ENCODE data around the gene PTPRE.

The PTPRE gene

DNA sequence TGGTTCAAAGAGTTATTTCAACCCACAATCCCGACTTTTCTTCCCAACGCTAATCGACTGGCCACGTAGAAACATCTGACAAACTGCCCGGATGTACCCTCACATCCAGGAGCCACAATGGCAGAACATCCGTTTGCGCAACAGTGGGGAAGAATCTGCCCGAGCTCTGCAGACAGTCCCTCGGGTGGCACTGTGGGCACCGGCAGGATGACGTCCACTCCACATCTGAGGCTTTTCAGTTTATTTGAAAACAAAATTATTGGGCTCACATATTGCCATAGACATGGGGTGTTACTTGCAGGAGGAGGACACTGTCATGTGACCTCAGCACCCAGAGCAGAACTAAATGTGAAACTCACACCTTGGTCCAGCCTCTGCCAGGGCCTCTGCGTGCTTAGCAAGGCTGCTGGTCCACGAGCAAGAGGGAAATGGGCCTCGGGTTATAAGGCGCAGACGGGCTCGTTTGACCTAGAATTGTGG, 135.3 kb downstream of the PTPRE start:
- no peak overlapping the region for H3K4me3 ChIP-seq (ENCODE audit: low read depth in 1 of 2, low read length in 2 of 2)
- H3K9ac ChIP-seq (ENCODE audit: low read length): no peak overlapping the region
- H3K36me3 ChIP-seq (ENCODE audit: insufficient read depth, low read length): no peaks in the 10 kb centered on the region
- no peaks in the 10 kb centered on the region for H3K27me3 ChIP-seq (ENCODE audit: control insufficient read depth in 1 of 2, insufficient read depth in 2 of 2, low read length in 2 of 2)
- no peaks in the 10 kb centered on the region for H3K4me1 ChIP-seq (ENCODE audit: insufficient read depth, low read length)
- no peak overlapping the region for H3K27ac ChIP-seq (ENCODE audit: low read depth, low read length)
- no peaks in the 10 kb centered on the region for H3K9me3 ChIP-seq (ENCODE audit: low read length)

DNA sequence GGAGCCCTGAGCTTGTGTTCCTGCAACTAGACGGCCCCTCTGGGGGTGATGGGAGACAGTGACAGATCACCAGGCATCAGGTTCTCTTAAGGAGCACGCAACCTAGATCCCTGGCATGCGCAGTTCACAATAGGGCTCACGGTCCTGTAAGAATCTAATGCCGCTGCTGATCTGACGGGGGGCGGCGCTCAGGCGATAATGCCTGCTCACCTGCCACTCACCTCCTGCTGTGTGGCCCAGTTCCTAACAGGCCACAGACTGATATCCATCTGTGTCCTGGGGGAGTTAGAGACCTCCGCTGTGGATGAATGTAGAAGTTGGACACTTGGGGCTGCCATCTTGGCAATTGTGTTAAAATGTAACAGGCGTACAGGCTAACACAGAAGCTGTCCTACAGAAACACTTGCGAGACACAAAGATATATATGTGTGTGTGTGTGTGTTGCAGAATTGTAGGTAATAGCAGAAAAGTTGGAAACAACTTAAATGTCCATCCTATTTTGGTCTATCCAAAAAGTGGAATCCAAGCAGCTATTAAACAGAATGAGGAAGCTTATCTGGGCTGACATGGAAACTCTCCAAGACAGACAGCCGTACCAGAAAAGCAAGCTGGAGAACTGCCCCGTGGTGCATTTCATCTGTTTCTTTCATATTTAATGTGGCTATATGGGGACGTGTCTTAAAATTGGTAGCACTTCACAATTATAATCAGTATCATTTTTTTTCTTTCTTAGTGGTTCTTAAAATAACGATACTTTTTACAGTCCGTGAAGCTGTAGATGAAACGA, 136.5 kb downstream of the PTPRE start:
- Histone ChIP-seq H3K4me1 (ENCODE audit: insufficient read depth, low read length) (peaks cover 4% of the 10 kb centered on the region), H3K9ac (ENCODE audit: low read length) (no peak overlapping the region), H3K9me3 (ENCODE audit: low read length) (no peaks in the 10 kb centered on the region), H3K4me3 (ENCODE audit: low read depth in 1 of 2, low read length in 2 of 2) (no peak overlapping the region), H3K27ac (ENCODE audit: low read depth, low read length) (no peak overlapping the region), H3K27me3 (ENCODE audit: control insufficient read depth in 1 of 2, insufficient read depth in 2 of 2, low read length in 2 of 2) (no peaks in the 10 kb centered on the region), H3K36me3 (ENCODE audit: insufficient read depth, low read length) (no peaks in the 10 kb centered on the region)

DNA sequence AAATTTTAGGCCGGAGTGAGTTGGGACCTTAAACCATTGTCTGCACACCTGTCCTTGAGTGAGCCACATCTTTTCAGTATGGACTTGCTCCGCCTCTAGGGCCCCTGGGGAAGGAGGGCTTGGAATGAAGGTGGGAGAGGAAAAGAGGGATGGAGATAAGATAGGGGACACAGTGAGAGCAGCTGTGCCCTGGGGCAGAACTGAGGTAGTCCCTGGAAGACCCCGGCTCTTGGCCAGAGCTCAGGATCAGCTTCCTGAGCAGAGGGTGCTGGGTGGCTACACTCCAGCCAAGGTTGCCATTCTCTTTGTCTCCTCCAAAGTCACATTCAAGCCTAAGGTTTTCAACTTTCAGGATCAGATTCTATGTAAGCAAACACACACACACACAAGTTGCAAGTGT, 137.3 kb downstream of the PTPRE start:
- no peak overlapping the region for H3K9ac ChIP-seq (ENCODE audit: low read length)
- H3K36me3 ChIP-seq (ENCODE audit: insufficient read depth, low read length): no peaks in the 10 kb centered on the region
- H3K27ac ChIP-seq (ENCODE audit: low read depth, low read length): no peak overlapping the region
- H3K9me3 ChIP-seq (ENCODE audit: low read length): no peaks in the 10 kb centered on the region
- no peaks in the 10 kb centered on the region for H3K27me3 ChIP-seq (ENCODE audit: control insufficient read depth in 1 of 2, insufficient read depth in 2 of 2, low read length in 2 of 2)
- no peak overlapping the region for H3K4me3 ChIP-seq (ENCODE audit: low read depth in 1 of 2, low read length in 2 of 2)
- peaks cover 4% of the 10 kb centered on the region for H3K4me1 ChIP-seq (ENCODE audit: insufficient read depth, low read length)

DNA sequence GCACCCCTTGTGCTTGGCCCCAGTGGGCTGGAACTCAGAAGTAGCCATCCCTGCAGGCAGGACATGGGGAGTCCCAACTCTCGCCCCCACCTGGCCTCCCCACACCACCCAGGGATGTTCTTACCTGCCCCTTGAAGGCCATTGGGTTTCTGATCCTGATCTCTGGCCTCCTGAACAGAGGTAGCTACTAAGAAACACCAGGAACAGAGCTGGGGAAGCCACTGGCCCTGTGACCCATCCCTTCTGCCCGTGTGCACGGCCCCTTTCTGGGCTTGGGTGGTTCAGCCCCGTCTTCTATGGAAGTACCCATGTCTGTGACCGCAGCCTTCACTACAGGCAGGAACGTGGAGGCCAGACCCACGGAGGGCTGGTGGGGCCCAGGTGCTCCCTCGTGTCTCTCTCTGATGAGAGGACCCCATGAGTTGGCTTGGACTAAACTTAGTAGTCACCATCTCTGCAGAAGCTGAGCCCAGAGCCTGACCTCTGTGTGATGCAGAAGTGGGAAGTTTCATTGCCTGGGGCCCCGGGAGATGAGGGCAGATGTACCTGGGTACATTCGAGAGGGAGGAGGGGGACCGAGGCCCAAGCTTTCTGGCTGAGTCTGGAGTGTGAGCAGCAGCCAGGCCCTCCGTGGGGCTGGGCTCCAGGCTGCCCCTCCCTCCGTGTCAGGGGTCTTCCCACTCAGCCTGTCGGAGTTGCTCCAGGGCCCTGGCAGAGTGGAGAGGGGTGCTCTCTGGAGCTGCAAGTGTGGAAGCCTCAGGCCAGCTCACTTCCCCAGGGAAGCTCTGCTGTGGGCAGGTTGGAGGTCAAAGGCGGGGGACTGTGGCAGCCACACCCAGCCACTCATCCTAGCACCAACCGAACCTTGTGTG, 138.3 kb downstream of the PTPRE start:
- H3K9ac ChIP-seq (ENCODE audit: low read length): no peak overlapping the region
- no peaks in the 10 kb centered on the region for H3K27me3 ChIP-seq (ENCODE audit: control insufficient read depth in 1 of 2, insufficient read depth in 2 of 2, low read length in 2 of 2)
- no peaks in the 10 kb centered on the region for H3K9me3 ChIP-seq (ENCODE audit: low read length)
- H3K4me3 ChIP-seq (ENCODE audit: low read depth in 1 of 2, low read length in 2 of 2): no peak overlapping the region
- H3K27ac ChIP-seq (ENCODE audit: low read depth, low read length): no peak overlapping the region
- H3K36me3 ChIP-seq (ENCODE audit: insufficient read depth, low read length): no peaks in the 10 kb centered on the region
- peaks cover 4% of the 10 kb centered on the region for H3K4me1 ChIP-seq (ENCODE audit: insufficient read depth, low read length)

DNA sequence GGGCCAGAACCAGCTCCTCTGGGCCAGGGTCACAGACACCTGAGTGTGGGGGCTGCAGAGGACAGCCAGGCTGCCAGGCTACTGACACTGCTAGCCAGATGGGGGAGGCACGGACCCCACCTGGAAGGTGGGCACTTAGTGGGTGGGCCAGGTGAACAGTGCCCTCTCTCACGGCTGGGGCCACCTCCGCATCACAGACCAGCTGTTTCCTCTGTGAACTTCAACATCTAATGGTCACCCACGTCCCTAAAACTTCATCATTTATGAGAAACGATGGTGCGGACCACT, 138.9 kb downstream of the PTPRE start:
- Histone ChIP-seq H3K4me3 (ENCODE audit: low read depth in 1 of 2, low read length in 2 of 2) (no peak overlapping the region), H3K9me3 (ENCODE audit: low read length) (no peaks in the 10 kb centered on the region), H3K4me1 (ENCODE audit: insufficient read depth, low read length) (peaks cover 4% of the 10 kb centered on the region), H3K36me3 (ENCODE audit: insufficient read depth, low read length) (no peaks in the 10 kb centered on the region), H3K27ac (ENCODE audit: low read depth, low read length) (no peak overlapping the region), H3K27me3 (ENCODE audit: control insufficient read depth in 1 of 2, insufficient read depth in 2 of 2, low read length in 2 of 2) (no peaks in the 10 kb centered on the region), H3K9ac (ENCODE audit: low read length) (no peak overlapping the region)

DNA sequence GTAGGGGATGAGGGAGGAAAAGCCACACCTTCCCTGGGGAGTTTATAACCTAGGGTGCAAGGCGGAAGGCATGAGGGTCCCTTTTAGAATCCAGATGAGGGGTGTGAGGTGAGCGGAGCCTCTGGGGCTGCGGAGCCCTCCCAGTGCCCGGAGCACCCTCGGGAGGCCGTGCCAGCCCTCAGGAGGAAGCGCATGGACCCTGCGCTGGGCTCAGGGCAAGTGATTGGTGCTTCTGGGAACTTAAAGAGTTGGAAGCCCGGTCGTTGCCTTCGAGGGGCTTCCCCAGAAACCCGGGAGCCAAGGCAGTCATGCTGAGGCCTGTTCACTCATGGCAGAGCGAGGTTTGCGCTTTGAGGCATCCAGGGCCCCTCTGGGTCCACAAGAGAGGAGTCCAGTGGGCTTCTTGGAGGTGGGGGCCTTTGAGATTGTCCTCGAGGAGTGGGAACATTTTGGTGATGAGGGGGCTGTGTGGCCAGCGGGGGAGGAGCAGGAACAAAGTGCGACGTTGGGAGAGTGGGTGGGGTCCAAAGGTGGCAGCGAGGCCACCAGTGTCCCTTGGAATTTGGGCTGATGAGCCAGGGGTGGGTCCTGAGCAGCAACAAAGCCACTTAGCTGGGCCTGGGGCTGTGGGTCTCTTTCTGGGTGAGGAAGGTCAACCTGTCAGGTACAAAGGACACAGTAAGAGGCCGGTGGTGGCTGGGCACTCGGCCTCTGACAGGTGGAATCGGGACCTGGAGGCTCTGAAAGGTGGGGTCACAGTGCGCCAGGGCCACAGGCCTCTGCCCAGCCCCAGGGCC, 139.5 kb downstream of the PTPRE start:
- no peaks in the 10 kb centered on the region for H3K9me3 ChIP-seq (ENCODE audit: low read length)
- peaks cover 4% of the 10 kb centered on the region for H3K4me1 ChIP-seq (ENCODE audit: insufficient read depth, low read length)
- H3K27ac ChIP-seq (ENCODE audit: low read depth, low read length): no peak overlapping the region
- H3K9ac ChIP-seq (ENCODE audit: low read length): no peak overlapping the region
- no peaks in the 10 kb centered on the region for H3K27me3 ChIP-seq (ENCODE audit: control insufficient read depth in 1 of 2, insufficient read depth in 2 of 2, low read length in 2 of 2)
- H3K36me3 ChIP-seq (ENCODE audit: insufficient read depth, low read length): no peaks in the 10 kb centered on the region
- no peak overlapping the region for H3K4me3 ChIP-seq (ENCODE audit: low read depth in 1 of 2, low read length in 2 of 2)

DNA sequence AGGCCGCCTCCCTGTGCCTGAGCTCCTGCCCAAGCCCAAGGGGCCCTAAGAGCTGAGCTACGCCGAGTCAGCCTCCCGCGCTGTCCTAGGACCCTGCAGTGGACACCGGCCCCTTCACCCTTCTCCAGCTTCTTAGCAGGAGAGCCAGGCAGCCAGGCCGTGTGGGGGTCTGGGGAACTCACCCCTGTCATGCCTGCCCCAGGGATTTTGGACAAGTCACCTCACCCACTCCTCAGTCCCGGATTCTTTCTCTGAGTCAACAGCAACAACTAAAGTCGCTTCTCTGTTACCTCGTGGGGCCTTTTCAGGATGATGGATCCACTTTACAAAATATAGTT, 140.0 kb downstream of the PTPRE start:
- Histone ChIP-seq H3K4me3 (ENCODE audit: low read depth in 1 of 2, low read length in 2 of 2) (no peak overlapping the region), H3K27me3 (ENCODE audit: control insufficient read depth in 1 of 2, insufficient read depth in 2 of 2, low read length in 2 of 2) (no peaks in the 10 kb centered on the region), H3K9ac (ENCODE audit: low read length) (no peak overlapping the region), H3K36me3 (ENCODE audit: insufficient read depth, low read length) (no peaks in the 10 kb centered on the region), H3K9me3 (ENCODE audit: low read length) (no peaks in the 10 kb centered on the region), H3K27ac (ENCODE audit: low read depth, low read length) (no peak overlapping the region), H3K4me1 (ENCODE audit: insufficient read depth, low read length) (peaks cover 4% of the 10 kb centered on the region)

DNA sequence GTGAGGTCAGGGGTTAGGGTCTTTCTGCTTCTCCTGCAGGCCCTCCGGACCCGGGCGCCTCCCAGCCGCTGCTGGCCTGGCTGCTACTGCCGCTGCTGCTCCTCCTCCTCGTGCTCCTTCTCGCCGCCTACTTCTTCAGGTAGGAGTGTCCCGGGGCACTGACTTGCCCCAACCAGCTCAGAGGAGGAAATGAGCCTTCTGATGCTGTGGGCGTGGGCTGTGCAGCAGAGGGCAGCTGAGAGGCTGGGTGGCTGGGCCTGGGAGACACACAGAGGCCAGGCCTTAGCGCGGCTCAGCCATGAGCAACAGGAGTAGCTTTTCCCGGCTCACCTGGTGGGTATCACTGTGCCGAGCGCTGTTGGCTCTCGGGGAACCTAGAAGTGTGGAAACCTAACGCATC, 140.4 kb downstream of the PTPRE start:
- no peaks in the 10 kb centered on the region for H3K27me3 ChIP-seq (ENCODE audit: control insufficient read depth in 1 of 2, insufficient read depth in 2 of 2, low read length in 2 of 2)
- H3K36me3 ChIP-seq (ENCODE audit: insufficient read depth, low read length): no peaks in the 10 kb centered on the region
- no peak overlapping the region for H3K9ac ChIP-seq (ENCODE audit: low read length)
- peaks cover 4% of the 10 kb centered on the region for H3K4me1 ChIP-seq (ENCODE audit: insufficient read depth, low read length)
- H3K27ac ChIP-seq (ENCODE audit: low read depth, low read length): no peak overlapping the region
- H3K9me3 ChIP-seq (ENCODE audit: low read length): no peaks in the 10 kb centered on the region
- H3K4me3 ChIP-seq (ENCODE audit: low read depth in 1 of 2, low read length in 2 of 2): no peak overlapping the region

DNA sequence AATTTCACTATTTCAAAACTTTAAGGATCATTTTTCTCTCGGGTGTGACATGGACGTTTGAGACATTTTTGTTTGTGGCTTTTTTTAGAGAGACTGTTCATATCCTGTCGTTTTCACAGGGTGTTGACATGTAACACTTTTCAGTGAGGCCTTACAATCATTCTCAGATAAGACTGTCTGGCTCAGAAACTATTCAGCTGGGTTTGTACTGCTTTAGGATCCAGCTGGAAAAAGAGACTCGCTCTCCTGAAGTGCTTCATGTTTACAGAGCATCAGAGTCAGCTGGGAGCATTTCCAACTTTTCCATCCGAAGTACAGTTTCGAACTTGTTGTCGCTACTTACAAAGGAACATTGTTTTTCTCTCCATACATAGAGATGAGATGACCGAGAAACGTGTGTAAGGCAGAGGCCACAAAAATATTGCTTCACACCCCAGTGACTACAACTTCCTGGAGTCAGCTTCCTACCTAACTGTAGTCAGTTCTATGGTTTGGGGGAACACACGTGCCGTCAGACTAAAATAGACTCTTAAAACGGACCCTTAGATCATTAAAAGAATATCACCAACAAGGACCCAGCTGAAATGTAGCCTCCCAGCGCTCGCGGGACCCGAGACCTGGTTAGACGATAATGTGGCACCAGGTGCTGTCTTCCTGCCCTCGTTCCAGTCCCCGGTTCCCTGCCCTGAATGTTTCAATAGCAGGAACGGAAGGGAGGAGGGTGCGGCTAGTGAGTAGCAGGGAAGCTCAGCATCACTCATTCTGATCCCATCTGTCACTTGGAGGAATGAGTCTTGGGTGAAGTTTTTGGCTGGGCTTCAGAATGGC, 141.3 kb downstream of the PTPRE start:
- Histone ChIP-seq H3K36me3 (ENCODE audit: insufficient read depth, low read length) (no peaks in the 10 kb centered on the region), H3K4me1 (ENCODE audit: insufficient read depth, low read length) (peaks cover 4% of the 10 kb centered on the region), H3K27me3 (ENCODE audit: control insufficient read depth in 1 of 2, insufficient read depth in 2 of 2, low read length in 2 of 2) (no peaks in the 10 kb centered on the region), H3K9ac (ENCODE audit: low read length) (no peak overlapping the region), H3K9me3 (ENCODE audit: low read length) (no peaks in the 10 kb centered on the region), H3K4me3 (ENCODE audit: low read depth in 1 of 2, low read length in 2 of 2) (peak overlapping the region in 1 of 2 donors; percentile 2), H3K27ac (ENCODE audit: low read depth, low read length) (no peak overlapping the region)

DNA sequence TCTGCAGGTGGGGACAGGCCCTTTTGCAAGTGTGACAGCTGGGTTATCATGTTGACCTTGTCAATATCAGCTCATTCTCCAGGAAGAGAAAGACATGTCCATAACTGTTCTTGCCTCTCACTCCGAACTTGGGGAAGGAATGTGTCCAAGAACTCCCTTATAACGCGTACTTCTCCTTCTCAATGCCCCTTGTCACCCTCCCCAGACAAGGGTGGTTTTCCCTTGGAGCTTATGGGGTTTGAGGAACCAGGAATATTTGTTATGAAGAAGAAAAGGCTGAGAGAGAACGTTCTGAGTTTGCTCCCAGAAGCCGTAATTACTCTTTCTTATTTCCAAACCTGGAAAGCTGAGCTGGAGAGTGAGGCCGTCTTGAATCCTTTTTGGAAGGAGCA, 141.9 kb downstream of the PTPRE start:
- H3K9ac ChIP-seq (ENCODE audit: low read length): no peak overlapping the region
- H3K36me3 ChIP-seq (ENCODE audit: insufficient read depth, low read length): no peaks in the 10 kb centered on the region
- no peak overlapping the region for H3K27ac ChIP-seq (ENCODE audit: low read depth, low read length)
- peaks cover 4% of the 10 kb centered on the region for H3K4me1 ChIP-seq (ENCODE audit: insufficient read depth, low read length)
- H3K27me3 ChIP-seq (ENCODE audit: control insufficient read depth in 1 of 2, insufficient read depth in 2 of 2, low read length in 2 of 2): no peaks in the 10 kb centered on the region
- peak overlapping the region in 1 of 2 donors; percentile 2 for H3K4me3 ChIP-seq (ENCODE audit: low read depth in 1 of 2, low read length in 2 of 2)
- H3K9me3 ChIP-seq (ENCODE audit: low read length): no peaks in the 10 kb centered on the region

All from muscle layer of colon (tissue), 2 donors.